ENCODE results near the gene ZNF148.

DNA sequence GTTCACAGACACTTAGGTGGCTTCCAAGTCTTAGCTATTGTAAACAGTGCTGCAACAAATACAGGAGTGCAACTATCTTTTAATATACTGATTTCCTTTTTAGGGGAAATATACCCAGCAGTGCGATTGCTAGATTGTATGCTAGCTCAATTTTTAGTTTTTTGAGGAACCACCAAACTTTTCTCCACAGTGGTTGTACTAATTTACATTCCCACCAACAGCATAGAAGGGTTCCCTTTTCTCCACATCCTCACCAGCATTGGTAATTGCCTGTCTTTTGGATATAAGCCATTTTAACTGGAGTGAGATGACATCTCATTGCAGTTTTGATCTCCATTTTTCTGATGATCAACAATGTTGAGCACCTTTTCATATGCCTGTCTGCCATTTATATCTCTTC lies 58.9 kb downstream of the ZNF148 start:
- TF ChIP-seq, protein P1, sequence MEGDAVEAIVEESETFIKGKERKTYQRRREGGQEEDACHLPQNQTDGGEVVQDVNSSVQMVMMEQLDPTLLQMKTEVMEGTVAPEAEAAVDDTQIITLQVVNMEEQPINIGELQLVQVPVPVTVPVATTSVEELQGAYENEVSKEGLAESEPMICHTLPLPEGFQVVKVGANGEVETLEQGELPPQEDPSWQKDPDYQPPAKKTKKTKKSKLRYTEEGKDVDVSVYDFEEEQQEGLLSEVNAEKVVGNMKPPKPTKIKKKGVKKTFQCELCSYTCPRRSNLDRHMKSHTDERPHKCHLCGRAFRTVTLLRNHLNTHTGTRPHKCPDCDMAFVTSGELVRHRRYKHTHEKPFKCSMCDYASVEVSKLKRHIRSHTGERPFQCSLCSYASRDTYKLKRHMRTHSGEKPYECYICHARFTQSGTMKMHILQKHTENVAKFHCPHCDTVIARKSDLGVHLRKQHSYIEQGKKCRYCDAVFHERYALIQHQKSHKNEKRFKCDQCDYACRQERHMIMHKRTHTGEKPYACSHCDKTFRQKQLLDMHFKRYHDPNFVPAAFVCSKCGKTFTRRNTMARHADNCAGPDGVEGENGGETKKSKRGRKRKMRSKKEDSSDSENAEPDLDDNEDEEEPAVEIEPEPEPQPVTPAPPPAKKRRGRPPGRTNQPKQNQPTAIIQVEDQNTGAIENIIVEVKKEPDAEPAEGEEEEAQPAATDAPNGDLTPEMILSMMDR (IDR thresholded peaks at IDR 0.05) = no peak
- no peak for TF ChIP-seq ZFX (IDR thresholded peaks at IDR 0.05; ENCODE audit: borderline replicate concordance)

All from 22Rv1 (cell line).